SKM-1 (cell line): ENCODE results near the gene MSH2.
A peak's percentile ranks its signal among the peaks of the same experiment; 100 is the strongest.
"Not testable (repeated sequence)": the region's sequence is repeated elsewhere in the genome, so short reads cannot be mapped to it uniquely, and the experiment has no call there.

Experiments
- DNase-seq: peaks from one replicate; lab custom pipeline; 2025; ENCODE audit not compliant: unreplicated experiment; lab: John Stamatoyannopoulos, UW

MSH2 gene

DNA sequence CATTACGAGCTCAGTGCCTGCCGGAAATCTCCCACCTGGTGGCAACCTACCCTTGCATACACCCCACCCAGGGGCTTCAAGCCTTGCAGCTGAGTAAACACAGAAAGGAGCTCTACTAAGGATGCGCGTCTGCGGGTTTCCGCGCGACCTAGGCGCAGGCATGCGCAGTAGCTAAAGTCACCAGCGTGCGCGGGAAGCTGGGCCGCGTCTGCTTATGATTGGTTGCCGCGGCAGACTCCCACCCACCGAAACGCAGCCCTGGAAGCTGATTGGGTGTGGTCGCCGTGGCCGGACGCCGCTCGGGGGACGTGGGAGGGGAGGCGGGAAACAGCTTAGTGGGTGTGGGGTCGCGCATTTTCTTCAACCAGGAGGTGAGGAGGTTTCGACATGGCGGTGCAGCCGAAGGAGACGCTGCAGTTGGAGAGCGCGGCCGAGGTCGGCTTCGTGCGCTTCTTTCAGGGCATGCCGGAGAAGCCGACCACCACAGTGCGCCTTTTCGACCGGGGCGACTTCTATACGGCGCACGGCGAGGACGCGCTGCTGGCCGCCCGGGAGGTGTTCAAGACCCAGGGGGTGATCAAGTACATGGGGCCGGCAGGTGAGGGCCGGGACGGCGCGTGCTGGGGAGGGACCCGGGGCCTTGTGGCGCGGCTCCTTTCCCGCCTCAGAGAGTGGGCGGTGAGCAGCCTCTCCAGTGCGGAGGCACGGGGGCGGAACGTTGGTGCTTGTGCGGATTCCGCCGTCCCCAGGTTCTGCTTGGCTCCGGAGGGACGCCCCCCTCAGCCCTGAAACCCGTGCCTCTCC, at the start of gene MSH2:
TSS of gene MSH2 (plus strand) at position 352 of the 804 bp plus-strand sequence. CDS start at position 388, 36 bp downstream.
- DNase-seq, result peak; percentile 85

DNA sequence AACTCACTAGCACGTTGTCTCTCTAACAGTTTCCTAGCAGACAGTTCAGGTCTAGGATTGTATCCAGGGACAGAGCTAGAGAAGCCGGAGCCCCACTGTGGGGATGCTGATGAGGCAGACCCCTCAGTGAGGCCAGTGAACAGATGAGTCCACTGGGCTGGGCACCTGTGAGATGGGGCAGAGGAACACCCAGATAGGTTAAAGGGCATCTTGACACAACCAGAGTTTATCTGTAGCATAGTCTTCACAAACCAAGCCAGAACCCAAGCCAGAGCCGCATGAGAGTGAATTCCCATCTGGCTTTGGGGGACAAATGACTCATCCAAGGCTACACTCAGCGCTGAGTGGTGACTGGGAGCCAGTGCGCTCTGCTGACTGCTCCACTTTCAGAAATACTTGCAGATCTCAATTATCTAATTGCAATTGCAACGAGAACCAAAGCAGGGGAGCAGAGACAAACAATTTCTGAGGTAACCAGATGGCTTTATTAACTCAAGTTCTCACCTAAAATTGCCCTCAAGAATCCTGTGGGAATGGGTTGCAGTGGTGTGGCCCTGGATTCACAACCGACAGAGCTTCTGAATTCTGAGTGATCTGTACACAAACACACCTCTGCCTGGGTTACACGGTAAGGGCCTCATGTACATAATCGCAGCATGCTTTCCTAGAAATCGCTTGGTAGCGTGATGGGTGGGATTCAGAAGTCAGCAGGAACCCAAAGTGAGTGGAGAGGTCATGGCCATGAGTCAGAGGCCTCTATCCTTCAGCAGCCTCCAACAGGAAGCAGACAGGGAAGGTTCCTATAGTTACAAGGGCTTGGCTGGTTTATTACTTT, 48.7 kb upstream of the MSH2 start:
- no peak for DNase-seq

DNA sequence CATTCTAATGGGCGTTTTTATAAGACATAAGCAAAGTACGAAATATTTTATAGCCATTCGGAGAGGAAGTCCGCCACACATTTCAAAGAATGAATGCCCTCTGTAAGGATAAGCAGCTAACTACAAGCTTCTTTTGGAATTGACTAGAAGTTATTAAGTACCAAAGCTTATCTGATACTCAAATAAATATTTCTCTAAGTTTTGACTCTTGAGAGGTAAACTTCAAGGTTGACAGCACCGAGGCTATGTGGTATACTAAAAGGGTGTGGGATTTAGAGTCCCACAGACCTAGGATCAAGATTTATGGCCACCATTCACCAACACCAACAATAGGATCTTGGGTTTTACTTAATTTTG, 48.1 kb upstream of the MSH2 start:
- DNase-seq, result no peak

DNA sequence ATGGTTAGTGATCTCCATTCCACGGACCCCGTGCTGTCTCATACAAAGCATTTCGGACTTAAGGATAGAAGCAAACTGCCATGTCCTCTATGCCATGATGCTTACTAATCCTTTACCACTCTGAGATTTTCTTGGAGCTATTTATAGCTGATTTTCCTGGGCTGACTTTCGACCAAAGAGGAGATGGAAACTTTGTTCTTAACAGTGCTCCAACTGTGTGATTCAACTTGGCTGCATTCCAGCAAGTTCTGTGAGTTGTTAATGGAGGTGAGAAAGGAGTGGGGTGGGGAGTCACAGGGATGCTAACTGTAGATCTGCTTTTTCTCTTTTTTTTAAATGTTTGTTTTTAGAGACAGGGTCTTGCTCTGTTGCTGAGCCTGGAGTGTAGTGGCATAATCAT, 45.5 kb upstream of the MSH2 start:
- no peak for DNase-seq

DNA sequence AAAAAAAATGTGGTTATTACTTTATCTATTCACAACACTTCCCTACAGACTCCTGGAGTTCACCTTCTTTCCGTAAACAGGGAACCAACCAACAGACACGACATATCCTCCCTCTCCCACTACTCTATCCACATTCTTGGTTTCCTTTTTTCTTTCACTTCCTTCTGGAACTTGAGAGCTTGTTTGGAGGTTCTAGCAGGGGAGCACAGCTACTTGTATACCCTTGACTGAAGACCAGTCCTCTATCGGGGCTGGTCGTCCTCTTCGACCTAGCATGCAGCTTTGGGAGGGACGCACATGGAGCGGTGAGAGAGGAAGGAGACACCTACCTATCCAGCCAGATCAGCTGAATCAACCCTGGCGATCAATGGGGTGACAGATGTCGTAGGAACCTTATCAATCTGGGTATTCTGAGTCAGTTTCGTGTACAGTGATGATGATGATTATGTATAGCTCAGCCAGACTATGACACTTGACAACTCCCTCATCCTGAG, 43.5 kb upstream of the MSH2 start:
- DNase-seq, result no peak

DNA sequence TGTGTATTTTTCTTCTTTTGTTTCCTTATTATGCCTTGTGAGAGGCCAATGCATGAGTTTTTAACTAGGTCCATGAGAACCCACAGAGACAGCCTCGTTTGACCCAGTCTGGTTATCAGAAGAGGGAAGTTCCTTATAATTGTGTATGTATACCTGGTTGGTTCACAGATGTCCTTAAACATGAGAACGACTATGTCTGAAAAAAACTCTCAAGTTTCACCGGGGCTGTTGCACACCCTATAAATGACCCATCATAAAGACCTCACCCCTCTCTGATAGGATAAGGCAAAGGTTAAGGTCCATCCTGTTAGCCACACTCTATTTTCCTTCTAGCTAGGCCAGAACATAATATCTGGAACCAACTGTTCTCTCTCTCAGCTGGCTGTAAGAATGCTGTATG, 42.7 kb upstream of the MSH2 start:
- no peak for DNase-seq

DNA sequence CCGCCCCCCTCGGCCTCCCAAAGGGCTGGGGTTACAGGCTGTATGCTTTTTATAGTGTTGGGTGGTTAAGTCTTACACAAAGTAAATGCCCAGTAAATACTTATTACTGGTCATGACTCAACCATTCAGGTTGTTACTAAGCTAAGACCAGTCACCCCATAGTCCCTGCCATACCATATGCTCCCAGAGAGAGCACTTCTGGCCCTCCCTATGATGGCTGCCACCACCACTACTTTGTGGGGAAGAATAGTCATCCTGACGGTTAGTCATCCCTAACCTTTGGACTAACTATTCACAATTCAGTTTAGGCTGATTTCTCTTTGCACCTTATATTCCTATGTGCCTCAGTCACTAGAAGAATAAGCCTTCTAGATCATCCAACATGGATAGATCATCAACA, 42.0 kb upstream of the MSH2 start:
- DNase-seq, result no peak

DNA sequence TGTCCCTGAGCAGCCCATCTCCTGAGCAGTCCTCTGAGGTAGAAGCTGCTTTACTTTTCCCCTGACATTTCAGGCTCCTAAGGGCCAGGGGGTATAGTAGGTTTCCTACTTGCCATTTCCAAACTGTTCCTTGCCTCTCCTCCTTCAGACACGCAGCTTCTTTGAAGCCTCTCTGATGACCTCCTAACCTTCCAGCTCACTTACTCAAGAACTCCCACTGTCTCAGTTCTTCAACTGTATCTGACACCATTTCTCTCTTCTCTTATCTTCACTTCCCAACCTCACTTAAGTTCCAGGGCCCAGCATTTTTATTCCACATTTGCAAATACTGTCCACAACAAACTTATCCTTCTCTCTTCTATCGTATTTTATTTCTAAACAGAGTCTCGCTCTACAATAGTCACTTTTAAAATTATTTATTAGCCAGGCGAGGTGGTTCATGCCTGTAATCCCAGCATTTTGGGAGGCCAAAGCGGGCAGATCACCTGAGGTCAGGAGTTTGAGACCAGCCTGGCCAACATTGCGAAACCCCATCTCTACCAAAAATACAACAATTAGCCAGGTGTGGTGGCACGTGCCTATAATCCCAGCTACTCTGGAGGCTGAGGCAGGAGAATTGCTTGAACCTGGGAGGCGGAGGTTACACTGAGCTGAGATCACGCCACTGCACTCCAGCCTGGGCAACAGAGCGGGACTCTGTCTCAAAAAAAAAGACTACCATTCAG, 41.3 kb upstream of the MSH2 start:
- not testable (repeated sequence) for DNase-seq

DNA sequence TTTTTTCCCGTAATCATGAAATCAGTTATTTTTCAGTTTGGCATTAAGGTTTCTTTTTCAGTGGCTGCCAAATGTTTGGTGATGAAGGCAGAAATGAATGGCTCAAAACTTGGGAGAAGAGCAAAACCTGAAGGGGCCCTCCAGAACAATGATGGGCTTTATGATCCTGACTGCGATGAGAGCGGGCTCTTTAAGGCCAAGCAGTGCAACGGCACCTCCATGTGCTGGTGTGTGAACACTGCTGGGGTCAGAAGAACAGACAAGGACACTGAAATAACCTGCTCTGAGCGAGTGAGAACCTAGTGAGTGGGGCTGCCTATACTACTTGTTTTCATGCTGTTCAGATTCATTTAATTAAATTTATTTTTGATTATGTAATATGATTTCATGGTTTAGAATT, 29.2 kb upstream of the MSH2 start:
- no peak for DNase-seq

DNA sequence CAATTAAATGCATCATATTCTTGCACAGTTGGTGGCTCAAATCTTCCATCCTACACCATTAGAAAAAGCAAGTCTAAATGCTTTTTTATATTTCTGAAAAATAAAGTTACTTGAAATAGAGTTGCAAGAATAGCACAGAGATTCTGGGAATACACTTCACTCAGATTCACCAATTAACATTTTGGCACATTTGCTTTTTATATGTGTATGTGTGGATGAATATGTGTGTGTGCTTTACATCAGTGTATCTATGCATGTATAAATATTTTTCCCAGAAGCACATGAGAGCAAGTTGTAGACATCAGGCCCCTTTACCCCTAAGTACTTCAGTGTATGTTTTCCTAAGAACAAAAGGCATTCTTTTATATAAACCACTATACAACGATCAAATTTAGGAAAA, 27.6 kb upstream of the MSH2 start:
- DNase-seq, result no peak

DNA sequence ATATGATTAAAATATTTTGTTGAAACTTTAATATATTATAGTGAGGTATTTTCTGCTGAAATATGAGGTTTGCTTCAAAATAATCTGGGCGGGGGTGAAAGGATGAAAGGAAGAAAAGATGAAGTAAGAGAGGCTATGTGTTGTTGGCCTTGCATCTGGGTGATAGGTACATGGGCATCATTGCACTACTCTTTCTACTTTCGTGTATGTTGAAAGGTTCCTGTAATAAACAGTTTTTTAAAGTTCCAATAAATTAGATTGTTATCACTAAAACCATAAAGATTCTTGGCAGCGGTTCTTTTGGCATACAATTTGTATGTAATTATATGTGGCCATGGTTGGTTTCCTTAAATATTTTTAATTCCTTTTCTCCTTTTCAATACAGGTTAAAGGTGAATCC, 23.6 kb upstream of the MSH2 start:
- DNase-seq, result no peak

DNA sequence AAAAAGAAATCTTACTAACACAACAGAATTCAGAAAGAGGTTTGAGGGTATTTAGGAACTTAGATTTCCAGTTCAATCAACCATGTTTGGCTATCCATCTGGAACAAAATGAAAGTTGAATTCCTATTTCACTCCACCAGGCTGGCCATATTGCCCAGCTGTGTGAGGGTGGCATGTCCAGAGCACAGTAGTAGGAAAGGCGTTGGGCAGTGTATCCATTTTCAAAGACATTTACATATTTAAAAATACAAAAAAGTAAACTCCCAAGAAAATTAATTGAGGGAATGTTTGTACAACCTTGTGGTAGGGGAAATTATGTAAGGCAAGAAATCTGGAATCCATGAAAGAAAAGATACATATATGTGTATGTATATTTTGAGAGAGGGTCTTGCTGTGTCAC, 21.5 kb upstream of the MSH2 start:
- DNase-seq, result no peak

DNA sequence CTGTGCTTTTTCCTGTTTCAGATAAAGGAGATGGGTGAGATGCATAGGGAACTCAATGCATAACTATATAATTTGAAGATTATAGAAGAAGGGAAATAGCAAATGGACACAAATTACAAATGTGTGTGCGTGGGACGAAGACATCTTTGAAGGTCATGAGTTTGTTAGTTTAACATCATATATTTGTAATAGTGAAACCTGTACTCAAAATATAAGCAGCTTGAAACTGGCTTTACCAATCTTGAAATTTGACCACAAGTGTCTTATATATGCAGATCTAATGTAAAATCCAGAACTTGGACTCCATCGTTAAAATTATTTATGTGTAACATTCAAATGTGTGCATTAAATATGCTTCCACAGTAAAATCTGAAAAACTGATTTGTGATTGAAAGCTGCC, 16.4 kb upstream of the MSH2 start:
- DNase-seq, result no peak

DNA sequence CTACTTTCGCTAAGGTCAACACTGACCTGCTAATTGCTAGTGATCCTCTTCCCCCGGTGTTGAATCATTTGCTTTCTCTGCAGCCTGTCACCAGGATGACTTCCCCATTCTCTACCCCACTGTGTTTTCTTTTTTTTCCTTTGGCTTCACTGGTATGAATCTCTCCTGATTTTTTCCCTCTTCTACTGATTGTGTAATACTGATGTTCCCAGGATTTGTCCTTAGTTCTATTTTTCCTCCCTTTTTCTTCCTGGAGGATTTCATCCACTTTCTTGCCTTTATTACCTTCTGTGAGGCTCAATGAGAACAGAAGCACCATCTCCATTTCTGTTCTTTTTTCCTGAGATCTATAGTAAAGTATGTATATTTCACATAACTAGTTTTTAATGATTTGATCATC, 14.1 kb upstream of the MSH2 start:
- no peak for DNase-seq

DNA sequence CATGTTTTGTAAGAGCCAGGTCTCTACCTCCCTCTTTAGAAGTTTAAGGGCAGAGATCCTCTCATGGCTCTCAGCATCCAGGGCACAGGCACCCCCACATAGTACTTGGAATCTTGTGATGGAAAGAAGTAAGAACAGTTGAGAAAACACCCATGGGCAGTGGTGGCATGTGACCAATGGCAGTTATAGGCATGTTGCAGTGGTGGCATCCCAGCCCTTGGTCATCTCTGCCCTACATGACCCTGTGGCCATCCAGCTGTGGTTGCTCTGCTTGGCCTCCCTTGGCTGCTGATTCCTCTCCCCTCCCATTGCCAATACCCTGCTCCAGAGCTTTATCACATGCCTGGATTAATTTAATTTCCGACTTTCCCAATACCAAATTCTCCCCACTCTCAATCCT, 13.3 kb upstream of the MSH2 start:
- no peak for DNase-seq

DNA sequence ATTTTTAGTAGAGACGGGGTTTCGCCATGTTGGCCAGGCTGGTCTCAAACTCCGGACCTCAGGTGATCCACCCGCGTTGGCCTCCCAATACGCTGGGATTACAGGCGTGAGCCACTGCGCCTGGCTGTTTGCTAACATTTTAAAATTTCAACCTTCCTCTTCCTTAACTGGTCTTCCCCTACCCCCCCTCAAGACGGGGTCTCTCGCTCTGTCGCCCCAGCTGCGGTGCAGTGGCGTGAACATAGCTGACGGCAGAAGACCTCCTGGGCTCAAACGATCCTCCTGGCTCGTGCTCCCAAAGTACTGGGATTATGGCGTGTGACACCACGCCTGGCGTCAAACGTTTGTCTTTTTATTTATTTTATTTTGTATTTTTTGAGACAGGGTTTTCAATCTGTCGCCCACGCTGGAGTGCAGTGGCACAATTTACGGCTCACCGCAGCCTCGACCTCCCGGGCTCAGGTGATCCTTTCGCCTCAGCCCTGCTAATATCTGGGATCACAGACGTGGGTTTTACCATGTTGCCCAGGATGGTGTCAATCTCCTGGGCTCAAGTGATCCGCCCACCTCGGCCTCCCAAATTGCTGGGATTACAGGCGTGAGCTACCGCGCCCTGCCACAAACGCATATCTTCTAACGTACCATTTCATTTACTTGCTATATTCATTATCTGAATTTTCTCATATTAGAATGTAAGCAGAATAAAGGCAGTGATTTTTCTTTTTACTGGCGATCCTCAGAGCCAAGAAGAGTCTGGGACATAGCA, 984 bp upstream of the MSH2 start:
- DNase-seq, result no peak

DNA sequence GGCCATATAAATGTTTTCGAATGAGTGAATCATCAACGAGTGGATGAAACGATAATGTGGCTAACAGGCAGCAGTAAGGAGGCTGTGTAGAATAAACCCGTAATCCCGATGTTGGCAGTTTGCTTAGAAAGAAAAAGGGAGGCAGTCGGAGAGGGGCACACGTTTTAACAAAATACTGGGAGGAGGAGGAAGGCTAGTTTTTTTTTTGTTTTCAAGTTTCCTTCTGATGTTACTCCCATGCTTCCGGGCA, 476 bp upstream of the MSH2 start:
- DNase-seq, result no peak

DNA sequence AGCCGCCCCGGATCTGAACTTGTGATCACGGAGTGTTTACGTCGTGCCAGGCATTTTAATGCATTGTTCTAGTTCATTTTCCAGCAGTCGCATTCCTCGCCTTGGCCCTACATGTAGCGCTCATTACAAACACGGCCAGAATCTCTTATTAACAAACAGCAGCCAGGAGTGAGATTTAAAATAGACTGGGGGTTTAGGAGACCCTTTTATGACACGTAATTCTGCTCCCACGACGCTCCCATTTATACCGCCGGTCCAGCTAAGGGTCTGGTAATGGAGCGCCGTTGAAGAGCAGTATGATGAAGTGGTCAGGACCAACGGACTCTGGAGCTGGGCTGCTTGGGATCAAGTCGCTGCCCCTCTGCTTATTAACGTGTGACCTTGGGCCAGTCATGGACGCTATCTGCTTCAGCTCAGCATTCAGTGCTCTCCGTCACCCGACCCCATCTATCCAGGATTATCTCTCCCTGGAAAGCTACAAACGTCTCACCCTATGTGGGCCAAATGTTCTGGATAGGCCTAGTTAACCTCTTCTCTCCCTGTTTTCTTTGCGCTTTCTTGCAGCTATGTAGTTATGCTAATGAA, 745 bp downstream of the MSH2 start:
- DNase-seq, result no peak

DNA sequence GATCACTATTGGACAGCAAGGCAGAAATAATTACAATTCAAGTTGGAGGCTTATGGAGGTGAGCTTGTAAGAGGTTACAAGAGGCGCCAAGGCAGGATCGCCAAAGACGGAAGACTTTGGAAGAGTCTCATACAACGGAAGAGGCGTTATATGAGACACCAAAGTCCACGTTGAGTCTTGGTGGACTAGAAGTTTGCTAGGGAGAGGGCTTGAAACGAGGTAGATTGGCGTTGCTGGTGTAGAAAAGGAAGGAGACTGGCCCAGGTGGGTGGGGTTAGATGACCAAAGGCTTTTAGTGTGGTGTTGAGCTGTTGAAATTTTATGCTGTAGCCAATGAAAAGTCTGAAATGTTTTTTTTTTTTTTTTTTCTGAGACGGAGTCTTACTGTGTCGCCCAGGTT, 1.4 kb downstream of the MSH2 start:
- DNase-seq, result no peak

DNA sequence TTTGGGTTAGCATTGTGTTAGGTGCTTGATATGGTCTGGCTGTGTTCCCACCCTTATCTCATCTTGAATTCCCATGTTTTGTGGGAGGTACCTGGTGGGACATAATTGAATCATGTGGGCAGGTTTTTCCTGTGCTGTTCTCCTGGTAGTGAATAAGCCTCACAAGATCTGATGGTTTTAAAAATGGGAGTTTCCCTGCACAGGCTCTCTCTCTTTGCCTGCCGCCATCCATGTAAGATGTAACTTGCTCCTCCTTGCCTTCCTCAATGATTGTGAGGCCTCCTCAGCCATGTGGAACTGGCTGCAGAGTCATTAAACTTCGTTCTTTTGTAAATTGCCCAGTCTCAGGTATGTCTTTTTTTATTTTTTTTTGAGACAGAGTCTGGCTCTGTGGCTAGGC, 2.8 kb downstream of the MSH2 start:
- no peak for DNase-seq
